Naive thymus-derived CD4-positive, alpha-beta T cell (primary cell): ENCODE results near the gene COL6A5. TPM values are rescaled to one million over a fixed set of nuclear protein-coding genes. Genes with fewer than 3 reads are reported as not detected.
A peak's percentile ranks its signal among the peaks of the same experiment; 100 is the strongest.
"Not testable (repeated sequence)": the region's sequence is repeated elsewhere in the genome, so short reads cannot be mapped to it uniquely, and the experiment has no call there.

Experiments used
- ATAC-seq: fragments of 150-1000 bp; cut with Tn5 transposase; 2 replicates; pipeline ENCODE4 v1.10.0; 2021; ENCODE audit warnings: mild to moderate bottlenecking, moderate library complexity
- CTCF ChIA-PET: fragments of 350-600 bp; sonication (Branson Sonifier 250); formaldehyde crosslinking; loops from one replicate; lab custom pipeline; 2021; ENCODE audit warnings: antibody characterized with exemption; lab: Charles Lee
- POLR2A ChIA-PET: fragments of 350-600 bp; sonication (Branson Sonifier 250); formaldehyde crosslinking; loops from one replicate; lab custom pipeline; 2021; ENCODE audit warnings: antibody characterized with exemption, inconsistent platforms; lab: Charles Lee
- DNase-seq, 9 donors: peaks; one replicate each; pipeline versions ENCODE4 v3.0.0 to v3.0.0-alpha.2; 2020 to 2022; ENCODE audit warnings: mixed read lengths in 1 of 9
- H3K27ac ChIP-seq: one replicate; pipeline ENCODE4 v1.7.0; 2013; ENCODE audit warnings: mild to moderate bottlenecking, low read depth, low read length, moderate library complexity
- H3K27me3 ChIP-seq, 2 donors: one replicate each; pipeline ENCODE4 v1.7.0; 2013; ENCODE audit warnings: low read length in 2 of 2, mild to moderate bottlenecking in 2 of 2, moderate library complexity in 2 of 2; ENCODE audit not compliant: control insufficient read depth in 2 of 2, insufficient read depth in 2 of 2
- H3K36me3 ChIP-seq, 3 experiments: 1 replicate in 2 of 3; 2 replicates in 1 of 3; pipeline ENCODE4 v1.7.0; 2013; ENCODE audit warnings: low read length in 3 of 3, mild to moderate bottlenecking in 3 of 3, moderate library complexity in 1 of 3; ENCODE audit not compliant: insufficient read depth in 3 of 3, control insufficient read depth in 2 of 3
- H3K4me1 ChIP-seq, 2 donors: one replicate each; pipeline ENCODE4 v1.7.0; 2013; ENCODE audit warnings: low read length in 2 of 2, mild to moderate bottlenecking in 2 of 2, moderate library complexity in 1 of 2; ENCODE audit not compliant: control insufficient read depth in 2 of 2, insufficient read depth in 2 of 2
- H3K4me3 ChIP-seq: 2 replicates; pipeline ENCODE4 v1.7.0; 2013; ENCODE audit warnings: mild to moderate bottlenecking, low read length
- H3K9me3 ChIP-seq, 3 experiments: 1 replicate in 2 of 3; 2 replicates in 1 of 3; pipeline ENCODE4 v1.7.0; 2013; ENCODE audit warnings: low read length in 3 of 3; ENCODE audit not compliant: control insufficient read depth in 2 of 3
- H3K27ac Mint-ChIP-seq, 9 donors: one replicate each; pipeline ENCODE4 v1.8.0; 2020 to 2022; ENCODE audit warnings: mixed read lengths in 9 of 9, mild to moderate bottlenecking in 8 of 9, moderate library complexity in 5 of 9, inconsistent platforms in 2 of 9
- H3K27me3 Mint-ChIP-seq, 5 donors: one replicate each; pipeline ENCODE4 v1.8.0; 2021 to 2022; ENCODE audit warnings: mixed read lengths in 5 of 5, mild to moderate bottlenecking in 1 of 5
- H3K36me3 Mint-ChIP-seq, 5 donors: one replicate each; pipeline ENCODE4 v1.8.0; 2020 to 2022; ENCODE audit warnings: mixed read lengths in 5 of 5, mild to moderate bottlenecking in 3 of 5, inconsistent platforms in 1 of 5
- H3K4me1 Mint-ChIP-seq, 7 donors: one replicate each; pipeline ENCODE4 v1.8.0; 2020 to 2022; ENCODE audit warnings: mixed read lengths in 7 of 7, mild to moderate bottlenecking in 3 of 7, inconsistent platforms in 1 of 7
- H3K4me3 Mint-ChIP-seq, 10 donors: one replicate each; pipeline ENCODE4 v1.8.0; 2020 to 2022; ENCODE audit warnings: mild to moderate bottlenecking in 10 of 10, mixed read lengths in 10 of 10, moderate library complexity in 6 of 10, inconsistent platforms in 2 of 10
- H3K9me3 Mint-ChIP-seq, 11 donors: one replicate each; pipeline ENCODE4 v1.8.0; 2020 to 2022; ENCODE audit warnings: mixed read lengths in 11 of 11, mild to moderate bottlenecking in 4 of 11, inconsistent platforms in 1 of 11, moderate library complexity in 1 of 11
- intact Hi-C, 2 donors: fragments of 100-400 bp; cut with micrococcal nuclease; formaldehyde crosslinking; loops; one replicate each; pipeline ENCODE4 v1.15.1; 2023
- polyA plus RNA-seq, 2 donors: library from polyadenylated mRNA; unstranded; fragments of 300-500 nt; fragmentation: Illumina TruSeq; gene quantifications; one replicate each; pipeline ENCODE4 v1.2.3, GENCODE V29; 2021
- total RNA-seq, 6 experiments: library from RNA in 5 of 6; stranded (reverse) in 5 of 6; gene quantifications; 1 replicate in 5 of 6; 2 replicates in 1 of 6; pipeline ENCODE4 v1.2.3 and lab custom pipeline; 2021 to 2026

The COL6A5 gene
- total and polyA plus RNA-seq, 7 experiments from 2014 or later: 0.05 TPM; not detected in 6

DNA sequence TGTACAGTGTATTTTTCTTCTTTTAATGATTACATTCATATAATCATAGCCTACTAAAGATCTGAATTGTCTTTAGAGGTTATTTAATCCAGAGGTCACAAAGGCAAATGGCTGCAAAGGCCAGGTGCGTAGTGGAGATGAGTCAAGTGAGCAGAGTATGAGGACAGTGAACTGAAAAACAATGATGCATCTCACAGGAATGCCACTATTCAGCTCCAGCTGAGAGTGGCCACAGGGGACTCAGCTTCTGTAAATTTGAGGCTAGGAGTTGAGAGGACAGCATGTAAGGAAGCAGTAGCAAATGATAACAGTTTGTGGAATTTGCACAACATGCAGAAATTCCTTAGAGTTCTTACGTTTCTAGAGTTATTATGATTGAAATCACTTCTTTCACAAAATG lies 50.4 kb downstream of the COL6A5 start:
- Mint-ChIP-seq H3K36me3 (no peaks in the 10 kb centered on the region), H3K9me3 (peaks cover 0 to 7% (median 3%) of the 10 kb centered on the region in 11 donors), H3K27me3 (peaks cover 0 to 32% (median 15%) of the 10 kb centered on the region in 5 donors), H3K4me1 (no peaks in the 10 kb centered on the region), H3K4me3 (no peak overlapping the region), H3K27ac (no peak overlapping the region)
- ATAC-seq: no peak
- intact Hi-C loops: no loop called here
- H3K4me1 ChIP-seq: no peaks in the 10 kb centered on the region
- no peak overlapping the region for H3K4me3 ChIP-seq
- ChIA-PET POLR2A (no interaction called here), CTCF (no interaction called here)
- peaks cover 0 to 5% of the 10 kb centered on the region in 2 donors for H3K27me3 ChIP-seq
- no peak for DNase-seq
- no peaks in the 10 kb centered on the region for H3K36me3 ChIP-seq
- H3K27ac ChIP-seq: no peak overlapping the region
- H3K9me3 ChIP-seq: no peaks in the 10 kb centered on the region

DNA sequence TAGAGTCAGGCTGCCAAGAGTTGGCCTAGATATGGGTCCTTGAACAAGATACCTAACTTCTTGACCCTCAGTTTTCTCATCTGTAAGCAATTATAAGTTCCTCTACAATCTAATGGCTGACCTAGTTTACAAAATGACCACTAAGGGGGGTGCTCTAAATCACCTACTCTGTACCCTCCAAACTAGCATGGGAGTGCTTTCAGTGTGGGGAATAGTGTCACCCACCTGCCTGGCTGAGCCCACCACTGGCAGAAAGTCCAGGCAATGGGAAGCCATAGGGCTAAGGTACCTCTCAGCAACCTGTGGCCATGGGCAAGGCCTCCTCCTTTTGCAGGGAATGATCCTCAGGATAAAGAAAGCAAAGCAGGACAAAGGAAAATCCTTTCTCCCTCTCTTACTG lies 58.9 kb downstream of the COL6A5 start:
- no peak overlapping the region for H3K27ac Mint-ChIP-seq
- H3K27ac ChIP-seq: no peak overlapping the region
- H3K4me3 ChIP-seq: no peak overlapping the region
- ChIA-PET POLR2A (no interaction called here), CTCF (no interaction called here)
- no peaks in the 10 kb centered on the region for H3K36me3 Mint-ChIP-seq
- DNase-seq (no peak), ATAC-seq (no peak)
- no peaks in the 10 kb centered on the region for H3K36me3 ChIP-seq
- no peaks in the 10 kb centered on the region for H3K4me1 Mint-ChIP-seq
- H3K4me1 ChIP-seq: no peaks in the 10 kb centered on the region
- H3K27me3 Mint-ChIP-seq: peaks cover 3 to 40% (median 25%) of the 10 kb centered on the region in 5 donors
- peaks cover 0 to 26% (median 17%) of the 10 kb centered on the region in 11 donors for H3K9me3 Mint-ChIP-seq
- intact Hi-C loops: no loop called here
- H3K9me3 ChIP-seq: peaks cover 0 to 4% (median 0%) of the 10 kb centered on the region in 3 experiments
- H3K4me3 Mint-ChIP-seq: no peak overlapping the region
- H3K27me3 ChIP-seq: peaks cover 0 to 5% of the 10 kb centered on the region in 2 donors

DNA sequence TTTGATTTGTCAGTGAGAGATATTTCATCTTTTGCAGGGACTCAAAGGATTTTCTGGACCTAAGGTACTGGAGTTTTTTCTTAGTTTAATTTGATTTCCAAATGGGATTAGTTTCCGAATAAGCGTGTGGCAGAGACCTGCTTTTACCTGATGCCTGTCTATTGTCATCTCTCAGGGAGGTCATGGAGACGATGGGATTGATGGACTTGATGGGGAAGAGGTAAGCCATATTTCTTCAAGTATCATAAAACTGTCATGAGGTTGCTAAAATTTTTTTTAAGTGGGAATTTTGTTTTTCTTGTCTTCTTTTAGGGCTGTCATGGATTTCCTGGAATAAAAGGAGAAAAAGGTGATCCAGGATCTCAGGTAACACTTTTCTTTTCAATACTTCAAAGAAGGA lies 60.5 kb downstream of the COL6A5 start:
- CTCF ChIA-PET: no interaction called here
- no peaks in the 10 kb centered on the region for H3K4me1 Mint-ChIP-seq
- intact Hi-C loops: no loop called here

DNA sequence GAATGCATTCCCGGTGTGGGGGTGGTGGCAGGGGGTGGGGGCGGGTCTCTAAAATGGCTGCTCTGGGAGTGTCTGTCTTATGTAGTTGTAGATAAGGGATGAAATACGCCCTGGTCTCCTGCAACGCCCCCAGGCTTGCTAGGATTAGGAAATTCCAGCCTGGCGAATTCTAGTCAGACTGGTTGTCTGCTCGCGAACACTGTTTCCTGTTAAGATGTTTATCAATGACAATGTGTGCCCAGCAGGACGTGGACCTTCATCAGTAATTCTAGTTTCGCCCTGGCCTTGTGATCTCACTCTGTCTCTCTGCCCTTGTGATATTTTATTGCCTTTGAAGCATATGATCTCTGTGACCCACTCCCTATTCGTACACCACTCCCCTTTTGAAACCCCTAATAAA lies 62.8 kb downstream of the COL6A5 start:
- DNase-seq, CTCF ChIA-PET: not testable (repeated sequence)
- peaks cover 0 to 26% (median 17%) of the 10 kb centered on the region in 11 donors for H3K9me3 Mint-ChIP-seq

More for the DNA sequence above, 60.5 kb downstream of the COL6A5 start:
- H3K9me3 Mint-ChIP-seq: peaks cover 0 to 26% (median 17%) of the 10 kb centered on the region in 11 donors
- ATAC-seq (no peak), DNase-seq (no peak)
- Histone ChIP-seq H3K27ac (no peak overlapping the region), H3K4me3 (no peak overlapping the region), H3K27me3 (no peaks in the 10 kb centered on the region), H3K9me3 (peaks cover 0 to 4% (median 0%) of the 10 kb centered on the region in 3 experiments), H3K36me3 (no peaks in the 10 kb centered on the region), H3K4me1 (no peaks in the 10 kb centered on the region)
- peaks cover 3 to 36% (median 20%) of the 10 kb centered on the region in 5 donors for H3K27me3 Mint-ChIP-seq
- no peaks in the 10 kb centered on the region for H3K36me3 Mint-ChIP-seq
- H3K27ac Mint-ChIP-seq: no peak overlapping the region
- H3K4me3 Mint-ChIP-seq: no peak overlapping the region
- POLR2A ChIA-PET: no interaction called here

DNA sequence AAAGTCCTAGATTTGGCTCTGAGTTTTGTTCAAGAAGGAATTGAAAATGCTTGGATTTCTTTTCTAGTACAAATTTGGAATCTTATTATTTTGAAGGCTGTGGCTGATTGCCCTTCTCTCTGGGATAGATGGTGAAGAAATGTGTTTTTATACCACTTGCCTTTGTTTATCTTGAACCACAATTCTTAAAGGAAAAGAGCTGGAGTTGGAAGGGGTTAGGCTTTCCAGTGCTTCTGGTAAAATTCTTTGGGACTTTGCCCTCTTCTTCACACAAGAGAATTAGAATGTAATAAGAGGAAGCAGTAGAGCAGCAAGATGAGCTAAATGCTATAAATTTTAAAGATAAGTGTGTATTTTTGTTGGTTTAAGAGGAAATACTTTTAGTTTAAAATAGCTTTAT lies 65.8 kb downstream of the COL6A5 start:
- Histone ChIP-seq H3K36me3 (no peaks in the 10 kb centered on the region), H3K27me3 (no peaks in the 10 kb centered on the region), H3K4me3 (no peak overlapping the region), H3K9me3 (peaks cover 0 to 4% (median 0%) of the 10 kb centered on the region in 3 experiments), H3K27ac (no peak overlapping the region), H3K4me1 (no peaks in the 10 kb centered on the region)
- Mint-ChIP-seq H3K36me3 (no peaks in the 10 kb centered on the region), H3K27me3 (peaks cover 0 to 38% (median 13%) of the 10 kb centered on the region in 5 donors), H3K27ac (no peak overlapping the region), H3K9me3 (peaks cover 0 to 26% (median 17%) of the 10 kb centered on the region in 11 donors), H3K4me3 (no peak overlapping the region), H3K4me1 (no peaks in the 10 kb centered on the region)
- intact Hi-C loops: no loop called here
- POLR2A ChIA-PET: no interaction called here
- CTCF ChIA-PET: interaction anchor here (0.6 kb wide), 1 partner anchor 9 kb away, joined by 3 read pairs; no protein-coding TSS in a partner anchor
- ATAC-seq: no peak
- no peak for DNase-seq

More for the DNA sequence above, 62.8 kb downstream of the COL6A5 start:
- H3K4me3 Mint-ChIP-seq, H3K27me3 ChIP-seq, H3K27ac ChIP-seq, H3K4me1 Mint-ChIP-seq, ATAC-seq, H3K4me1 ChIP-seq, H3K9me3 ChIP-seq, H3K27ac Mint-ChIP-seq, intact Hi-C loops, POLR2A ChIA-PET, H3K4me3 ChIP-seq, H3K36me3 ChIP-seq, H3K36me3 Mint-ChIP-seq: not testable (repeated sequence)
- H3K27me3 Mint-ChIP-seq: peaks cover 0 to 35% (median 23%) of the 10 kb centered on the region in 5 donors

DNA sequence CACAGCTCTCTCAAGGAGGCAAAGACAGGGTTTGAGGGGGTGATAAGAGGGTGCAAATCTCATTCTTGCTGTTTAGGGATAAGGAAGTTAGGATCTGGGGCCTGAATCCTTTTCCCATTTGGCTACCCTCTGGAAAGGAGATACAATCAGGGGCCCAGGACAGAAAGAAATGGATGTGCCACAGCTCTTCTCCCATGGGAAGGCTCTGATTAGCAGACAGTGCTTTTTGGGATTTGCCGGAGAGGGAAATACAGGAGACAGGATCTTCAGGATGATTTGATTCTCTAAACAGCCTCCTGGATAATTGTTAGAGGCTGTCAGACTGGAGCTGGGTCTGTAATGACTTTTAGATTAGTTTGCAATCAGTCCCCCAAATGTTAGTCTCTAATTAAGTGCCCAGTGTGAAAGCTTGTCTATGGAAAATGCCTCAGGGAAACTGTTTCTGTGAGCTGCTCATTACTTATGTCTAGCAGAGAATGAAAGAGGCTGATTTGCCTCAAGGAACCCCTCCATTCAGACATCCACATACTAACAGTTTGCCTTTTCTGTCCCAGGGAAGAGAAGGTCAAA lies 67.6 kb downstream of the COL6A5 start:
- H3K4me1 ChIP-seq: no peaks in the 10 kb centered on the region
- ATAC-seq (no peak), DNase-seq (no peak)
- no peaks in the 10 kb centered on the region for H3K36me3 ChIP-seq
- no peak overlapping the region for H3K27ac ChIP-seq
- POLR2A ChIA-PET: no interaction called here
- H3K9me3 ChIP-seq: no peaks in the 10 kb centered on the region
- H3K27me3 Mint-ChIP-seq: peaks cover 0 to 31% (median 12%) of the 10 kb centered on the region in 5 donors
- H3K4me3 Mint-ChIP-seq: no peak overlapping the region
- H3K9me3 Mint-ChIP-seq: peaks cover 0 to 13% (median 5%) of the 10 kb centered on the region in 11 donors
- no peaks in the 10 kb centered on the region for H3K36me3 Mint-ChIP-seq
- intact Hi-C loops: no loop called here
- no peaks in the 10 kb centered on the region for H3K4me1 Mint-ChIP-seq
- CTCF ChIA-PET: no interaction called here
- no peak overlapping the region for H3K4me3 ChIP-seq
- no peak overlapping the region for H3K27ac Mint-ChIP-seq
- H3K27me3 ChIP-seq: no peaks in the 10 kb centered on the region

DNA sequence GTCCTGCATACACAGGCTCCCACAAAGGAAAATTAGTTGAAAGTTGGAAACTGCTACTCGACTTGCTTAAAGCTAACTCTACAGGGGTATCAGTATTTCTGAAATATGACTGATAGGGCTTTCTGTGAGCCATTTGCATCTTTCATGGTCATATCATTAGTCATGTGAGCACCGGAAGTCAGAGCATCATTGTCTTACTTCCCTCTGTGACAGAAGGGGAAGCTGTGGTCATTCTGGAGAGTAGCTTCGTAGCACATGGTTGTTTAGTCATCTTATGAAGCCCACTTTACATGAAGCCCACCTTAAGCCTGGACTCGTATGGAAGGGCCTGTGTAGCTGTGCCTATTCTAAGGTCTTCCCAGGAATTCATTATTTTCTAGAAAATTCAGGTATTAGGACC lies 69.0 kb downstream of the COL6A5 start:
- no peaks in the 10 kb centered on the region for H3K4me1 Mint-ChIP-seq

More for the DNA sequence above, 69.0 kb downstream of the COL6A5 start:
- ChIA-PET CTCF (no interaction called here), POLR2A (no interaction called here)
- ATAC-seq (peak; percentile 27), DNase-seq (no peak)
- no peak overlapping the region for H3K27ac Mint-ChIP-seq
- H3K9me3 Mint-ChIP-seq: peaks cover 0 to 8% (median 0%) of the 10 kb centered on the region in 11 donors
- no peak overlapping the region for H3K27ac ChIP-seq
- H3K36me3 ChIP-seq: no peaks in the 10 kb centered on the region
- H3K27me3 Mint-ChIP-seq: peaks cover 0 to 31% (median 21%) of the 10 kb centered on the region in 5 donors
- H3K9me3 ChIP-seq: no peaks in the 10 kb centered on the region
- intact Hi-C loops: no loop called here
- no peak overlapping the region for H3K4me3 Mint-ChIP-seq
- no peaks in the 10 kb centered on the region for H3K27me3 ChIP-seq
- H3K36me3 Mint-ChIP-seq: no peaks in the 10 kb centered on the region
- no peaks in the 10 kb centered on the region for H3K4me1 ChIP-seq
- H3K4me3 ChIP-seq: no peak overlapping the region
